ENCODE data around the gene MRPL20. TPM values are rescaled to one million over a fixed set of nuclear protein-coding genes. Genes with fewer than 3 reads are reported as not detected.
"Not testable (repeated sequence)": the region's sequence is repeated elsewhere in the genome, so short reads cannot be mapped to it uniquely, and the experiment has no call there.

Gene MRPL20
- total RNA-seq, 1 donor from 2014 or later: 150 TPM

- no peak for TF ChIP-seq CTCF (conservative IDR thresholded peaks at IDR 0.05; ENCODE audit: low read depth, low read length)
- no peak overlapping the region for H3K4me3 ChIP-seq (ENCODE audit: low read depth, low read length)
- no peak for DNase-seq (ENCODE audit: low read depth)
These were observed 14.9 kb upstream of the MRPL20 start for GRCh38 chr1:1421907-1422464.

GRCh38 chr1:1421147-1421906 is 14.2 kb upstream of the MRPL20 start, which contains the start of gene ANKRD65:
Gene ANKRD65, minus strand, starts transcription at chr1:1421276. Its CDS starts 271 bp downstream, at chr1:1421005.
- no peak within 1 kb of the TSS for H3K4me3 ChIP-seq (ENCODE audit: low read depth, low read length)
- no peak for DNase-seq (ENCODE audit: low read depth)
- TF ChIP-seq CTCF (conservative IDR thresholded peaks at IDR 0.05; ENCODE audit: low read depth, low read length): no peak

GRCh38 chr1:1420654-1421141 is 13.6 kb upstream of the MRPL20 start:
- H3K4me3 ChIP-seq (ENCODE audit: low read depth, low read length): no peak overlapping the region
- DNase-seq (ENCODE audit: low read depth): no peak
- no peak for TF ChIP-seq CTCF (conservative IDR thresholded peaks at IDR 0.05; ENCODE audit: low read depth, low read length)

GRCh38 chr1:1419813-1420653 is 12.9 kb upstream of the MRPL20 start:
- no peak for DNase-seq (ENCODE audit: low read depth)
- no peak for TF ChIP-seq CTCF (conservative IDR thresholded peaks at IDR 0.05; ENCODE audit: low read depth, low read length)
- H3K4me3 ChIP-seq (ENCODE audit: low read depth, low read length): no peak overlapping the region

- TF ChIP-seq CTCF (conservative IDR thresholded peaks at IDR 0.05; ENCODE audit: low read depth, low read length): no peak
- no peak for DNase-seq (ENCODE audit: low read depth)
- H3K4me3 ChIP-seq (ENCODE audit: low read depth, low read length): no peak overlapping the region
These were observed 12.3 kb upstream of the MRPL20 start for GRCh38 chr1:1419363-1419812.

GRCh38 chr1:1418464-1419362 is 11.6 kb upstream of the MRPL20 start:
- no peak for DNase-seq (ENCODE audit: low read depth)
- TF ChIP-seq CTCF (conservative IDR thresholded peaks at IDR 0.05; ENCODE audit: low read depth, low read length): no peak
- H3K4me3 ChIP-seq (ENCODE audit: low read depth, low read length): no peak overlapping the region

GRCh38 chr1:1417825-1418463 is 10.9 kb upstream of the MRPL20 start:
- not testable (repeated sequence) for DNase-seq (ENCODE audit: low read depth)

GRCh38 chr1:1417396-1417795 is 10.3 kb upstream of the MRPL20 start:
- not testable (repeated sequence) for H3K4me3 ChIP-seq (ENCODE audit: low read depth, low read length); DNase-seq (ENCODE audit: low read depth)

More at GRCh38 chr1:1417825-1418463, 10.9 kb upstream of the MRPL20 start:
- not testable (repeated sequence) for H3K4me3 ChIP-seq (ENCODE audit: low read depth, low read length)
